ENCODE measurements around the gene MSI2.

The MSI2 gene

GRCh38 chr17:57577751-57578607 is 321.7 kb downstream of the MSI2 start:
- peak in 1 of 2 experiments; percentile 49 for DNase-seq (ENCODE audit: low read depth in 2 of 2)

- DNase-seq (ENCODE audit: low read depth in 2 of 2) = peak in 1 of 2 experiments; percentile 31
Observed at GRCh38 chr17:57578608-57579225, 322.4 kb downstream of the MSI2 start.

GRCh38 chr17:57579245-57579644 is 322.9 kb downstream of the MSI2 start:
- DNase-seq (ENCODE audit: low read depth in 2 of 2) = no peak

GRCh38 chr17:57580055-57580739 is 323.9 kb downstream of the MSI2 start:
- no peak for DNase-seq (ENCODE audit: low read depth in 2 of 2)

- no peak for DNase-seq (ENCODE audit: low read depth in 2 of 2)
Observed at GRCh38 chr17:57582881-57583756, 326.8 kb downstream of the MSI2 start.

GRCh38 chr17:57584050-57584551 is 327.8 kb downstream of the MSI2 start:
- DNase-seq (ENCODE audit: low read depth in 2 of 2) = no peak

- no peak for DNase-seq (ENCODE audit: low read depth in 2 of 2)
Observed at GRCh38 chr17:57585341-57586195, 329.2 kb downstream of the MSI2 start.

- no peak for DNase-seq (ENCODE audit: low read depth in 2 of 2)
Observed at GRCh38 chr17:57586196-57586740, 329.9 kb downstream of the MSI2 start.

GRCh38 chr17:57586742-57587141 is 330.4 kb downstream of the MSI2 start:
- DNase-seq (ENCODE audit: low read depth in 2 of 2) = no peak

GRCh38 chr17:57587193-57587969 is 331.1 kb downstream of the MSI2 start:
- DNase-seq (ENCODE audit: low read depth in 2 of 2) = no peak

- no peak for DNase-seq (ENCODE audit: low read depth in 2 of 2)
Observed at GRCh38 chr17:57588086-57588485, 331.8 kb downstream of the MSI2 start.

GRCh38 chr17:57589151-57590034 is 333.1 kb downstream of the MSI2 start:
- no peak for DNase-seq (ENCODE audit: low read depth in 2 of 2)

GRCh38 chr17:57593739-57594462 is 337.6 kb downstream of the MSI2 start:
- no peak for DNase-seq (ENCODE audit: low read depth in 2 of 2)

- DNase-seq (ENCODE audit: low read depth in 2 of 2) = no peak
Observed at GRCh38 chr17:57594767-57595166, 338.4 kb downstream of the MSI2 start.

GRCh38 chr17:57595426-57595825 is 339.1 kb downstream of the MSI2 start:
- no peak for DNase-seq (ENCODE audit: low read depth in 2 of 2)

GRCh38 chr17:57595947-57596695 is 339.8 kb downstream of the MSI2 start:
- no peak for DNase-seq (ENCODE audit: low read depth in 2 of 2)

- no peak for DNase-seq (ENCODE audit: low read depth in 2 of 2)
Observed at GRCh38 chr17:57597101-57597500, 340.8 kb downstream of the MSI2 start.

All from fibroblast of skin of left quadriceps (primary cell).